Esophagus squamous epithelium (tissue), 5 donors: Measurements from ENCODE around the gene SCAI. TPM values are rescaled to one million over a fixed set of nuclear protein-coding genes. Genes with fewer than 3 reads are reported as not detected.

Experiments used
- DNase-seq: peaks from one replicate; lab custom pipeline; 2025; lab: John Stamatoyannopoulos, UW
- H3K27ac ChIP-seq, 4 donors: fragments of 200-600 bp; sonication (generic); one replicate each; pipeline ENCODE4 v1.5.1; 2016 to 2019; ENCODE audit warnings: mild to moderate bottlenecking in 1 of 4
- H3K27me3 ChIP-seq, 4 donors: fragments of 200-600 bp; sonication (generic); 1 replicate in 3 of 4; 2 replicates in 1 of 4; pipeline versions ENCODE4 v1.5.1 to v1.6.0; 2017 to 2021; ENCODE audit warnings: antibody characterized with exemption in 1 of 4
- H3K36me3 ChIP-seq, 3 donors: fragments of 200-600 bp; sonication (generic); one replicate each; pipeline ENCODE4 v1.5.1; 2016 to 2019
- H3K4me1 ChIP-seq, 3 donors: fragments of 200-600 bp; sonication (generic); one replicate each; pipeline ENCODE4 v1.5.1; 2017 to 2019
- H3K4me3 ChIP-seq, 4 donors: fragments of 200-600 bp; sonication (generic); 1 replicate in 3 of 4; 2 replicates in 1 of 4; pipeline ENCODE4 v1.5.1; 2016 to 2019; ENCODE audit warnings: mild to moderate bottlenecking in 2 of 4, moderate library complexity in 1 of 4
- H3K9me3 ChIP-seq, 3 donors: fragments of 200-600 bp; sonication (generic); one replicate each; pipeline ENCODE4 v1.5.1; 2016 to 2019
- POLR2A ChIP-seq, 4 donors: fragments of 450-650 bp; IDR thresholded peaks; one replicate each; pipeline ENCODE4 v1.6.1; 2017; ENCODE audit warnings: antibody characterized with exemption in 4 of 4, mild to moderate bottlenecking in 4 of 4, moderate library complexity in 3 of 4
- WGBS, 2 donors: methylation state at CpG; one replicate each; pipeline ENCODE4 v1.1.5; 2018; 5-methylcytosine and 5-hydroxymethylcytosine counted together
- intact Hi-C: fragments of 100-400 bp; cut with DNase I; formaldehyde crosslinking; loops from one replicate; pipeline ENCODE4 v1.15.0; 2022
- total RNA-seq, 4 donors: library from RNA; depleted of rRNA; stranded (reverse); fragments of >200 nt; gene quantifications; one replicate each; pipeline ENCODE4 v1.1.0, GENCODE V29; 2016
- TF ChIP-seq, protein P1 (sequence below), 6 experiments: fragments of 450-650 bp in 4 of 6; fragments of 200-600 bp in 2 of 6; sonication (generic) in 2 of 6; IDR thresholded peaks; one replicate each; pipeline ENCODE4 v1.5.1; 2016 to 2019; ENCODE audit warnings: antibody characterized with exemption in 6 of 6, mild to moderate bottlenecking in 4 of 6, moderate library complexity in 4 of 6
- donor health status: DM: yes; HTN: yes; CAD: no.

The SCAI gene
- total RNA-seq, 4 donors from 2014 or later: 3.3 to 9.9 (median 5.3) TPM

DNA sequence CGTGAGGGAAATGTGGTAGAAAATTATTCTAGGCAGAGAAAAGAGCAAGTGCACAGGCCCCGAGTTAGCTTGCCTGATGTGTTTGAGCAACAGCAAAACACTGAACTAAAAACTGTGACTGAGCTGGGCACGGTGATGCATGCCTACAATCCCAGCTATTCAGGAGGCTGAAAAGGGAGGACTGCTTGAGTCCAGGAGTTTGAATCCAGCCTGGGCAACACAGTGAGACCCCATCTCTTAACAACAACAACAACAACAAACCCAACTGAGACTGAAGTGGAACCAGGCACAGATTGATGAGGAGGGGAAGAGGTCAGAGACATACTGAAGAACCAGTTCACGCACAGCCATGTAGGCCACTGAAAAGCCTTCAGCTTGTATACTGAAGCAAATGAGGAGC is 42.5 kb downstream of the SCAI start:
- no peaks in the 10 kb centered on the region for H3K27me3 ChIP-seq
- no peaks in the 10 kb centered on the region for H3K9me3 ChIP-seq
- no peak for DNase-seq
- H3K36me3 ChIP-seq: no peaks in the 10 kb centered on the region
- H3K4me3 ChIP-seq: no peak overlapping the region
- no peak for TF ChIP-seq POLR2A (IDR thresholded peaks at IDR 0.05)
- TF ChIP-seq, protein P1, sequence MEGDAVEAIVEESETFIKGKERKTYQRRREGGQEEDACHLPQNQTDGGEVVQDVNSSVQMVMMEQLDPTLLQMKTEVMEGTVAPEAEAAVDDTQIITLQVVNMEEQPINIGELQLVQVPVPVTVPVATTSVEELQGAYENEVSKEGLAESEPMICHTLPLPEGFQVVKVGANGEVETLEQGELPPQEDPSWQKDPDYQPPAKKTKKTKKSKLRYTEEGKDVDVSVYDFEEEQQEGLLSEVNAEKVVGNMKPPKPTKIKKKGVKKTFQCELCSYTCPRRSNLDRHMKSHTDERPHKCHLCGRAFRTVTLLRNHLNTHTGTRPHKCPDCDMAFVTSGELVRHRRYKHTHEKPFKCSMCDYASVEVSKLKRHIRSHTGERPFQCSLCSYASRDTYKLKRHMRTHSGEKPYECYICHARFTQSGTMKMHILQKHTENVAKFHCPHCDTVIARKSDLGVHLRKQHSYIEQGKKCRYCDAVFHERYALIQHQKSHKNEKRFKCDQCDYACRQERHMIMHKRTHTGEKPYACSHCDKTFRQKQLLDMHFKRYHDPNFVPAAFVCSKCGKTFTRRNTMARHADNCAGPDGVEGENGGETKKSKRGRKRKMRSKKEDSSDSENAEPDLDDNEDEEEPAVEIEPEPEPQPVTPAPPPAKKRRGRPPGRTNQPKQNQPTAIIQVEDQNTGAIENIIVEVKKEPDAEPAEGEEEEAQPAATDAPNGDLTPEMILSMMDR (IDR thresholded peaks at IDR 0.05): no peak
- WGBS, 2 donors: 89 to 93% methylated on average over 4 of the region's 4 CpGs
- intact Hi-C loops: no loop called here
- H3K27ac ChIP-seq: no peak overlapping the region
- H3K4me1 ChIP-seq: no peaks in the 10 kb centered on the region

GRCh38 chr9:125099816-125100215 is 43.5 kb downstream of the SCAI start:
- TF ChIP-seq POLR2A (IDR thresholded peaks at IDR 0.05): no peak
- TF ChIP-seq, protein P1 (IDR thresholded peaks at IDR 0.05): no peak
- no peak for DNase-seq
- WGBS, 2 donors: 88 to 90% methylated on average over 3 of the region's 3 CpGs
- intact Hi-C loops: no loop called here
- no peak overlapping the region for H3K4me3 ChIP-seq
- H3K4me1 ChIP-seq: no peaks in the 10 kb centered on the region
- no peaks in the 10 kb centered on the region for H3K9me3 ChIP-seq
- no peak overlapping the region for H3K27ac ChIP-seq
- no peaks in the 10 kb centered on the region for H3K27me3 ChIP-seq
- H3K36me3 ChIP-seq: no peaks in the 10 kb centered on the region

GRCh38 chr9:125095821-125096443 is 47.4 kb downstream of the SCAI start:
- H3K4me1 ChIP-seq: no peaks in the 10 kb centered on the region
- TF ChIP-seq, protein P1 (IDR thresholded peaks at IDR 0.05): no peak
- TF ChIP-seq POLR2A (IDR thresholded peaks at IDR 0.05): no peak
- no peaks in the 10 kb centered on the region for H3K27me3 ChIP-seq
- no peaks in the 10 kb centered on the region for H3K36me3 ChIP-seq
- no peak overlapping the region for H3K27ac ChIP-seq
- 88 to 100% methylated on average over 2 of the region's 2 CpGs for WGBS, 2 donors
- intact Hi-C loops: no loop called here
- no peak overlapping the region for H3K4me3 ChIP-seq
- no peaks in the 10 kb centered on the region for H3K9me3 ChIP-seq
- no peak for DNase-seq

DNA sequence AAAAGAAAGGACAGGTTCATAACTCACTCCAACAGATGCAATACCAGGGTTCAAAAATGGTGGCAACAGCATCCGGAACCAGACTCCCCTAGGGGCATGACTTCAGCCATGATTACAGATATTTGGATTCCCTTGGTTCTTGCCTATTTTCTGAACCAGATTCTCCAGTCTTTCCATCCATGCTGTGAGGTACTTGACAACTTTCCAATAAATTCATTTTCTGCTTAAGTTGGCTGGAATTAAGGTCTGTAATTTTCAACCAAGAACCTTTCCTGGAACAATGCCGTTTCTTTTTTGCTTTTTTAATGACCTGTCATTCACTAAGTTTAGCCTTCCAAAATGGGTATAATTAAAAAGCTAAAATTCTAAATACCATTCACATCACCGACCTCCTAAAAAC is 52.2 kb downstream of the SCAI start:
- H3K36me3 ChIP-seq: no peaks in the 10 kb centered on the region
- no peak overlapping the region for H3K4me3 ChIP-seq
- no peaks in the 10 kb centered on the region for H3K9me3 ChIP-seq
- no peak for DNase-seq
- 76 to 83% methylated on average over 3 of the region's 3 CpGs for WGBS, 2 donors
- TF ChIP-seq, protein P1 (IDR thresholded peaks at IDR 0.05): no peak
- TF ChIP-seq POLR2A (IDR thresholded peaks at IDR 0.05): no peak
- no peaks in the 10 kb centered on the region for H3K27me3 ChIP-seq
- intact Hi-C loops: no loop called here
- H3K27ac ChIP-seq: no peak overlapping the region
- H3K4me1 ChIP-seq: no peaks in the 10 kb centered on the region

- Histone ChIP-seq H3K36me3 (no peaks in the 10 kb centered on the region), H3K4me3 (no peak overlapping the region), H3K4me1 (no peaks in the 10 kb centered on the region), H3K27me3 (no peaks in the 10 kb centered on the region), H3K27ac (no peak overlapping the region), H3K9me3 (no peaks in the 10 kb centered on the region)
- TF ChIP-seq, protein P1 (IDR thresholded peaks at IDR 0.05): no peak
- TF ChIP-seq POLR2A (IDR thresholded peaks at IDR 0.05): no peak
- intact Hi-C loops: no loop called here
- DNase-seq: no peak
Observed at GRCh38 chr9:125089331-125089730, 54.0 kb downstream of the SCAI start.
